Measurements from ENCODE around the gene DNM2.

The DNM2 gene

GRCh38 chr19:10691178-10691881, 26.5 kb upstream of the DNM2 start:
- DNase-seq = no peak

DNA sequence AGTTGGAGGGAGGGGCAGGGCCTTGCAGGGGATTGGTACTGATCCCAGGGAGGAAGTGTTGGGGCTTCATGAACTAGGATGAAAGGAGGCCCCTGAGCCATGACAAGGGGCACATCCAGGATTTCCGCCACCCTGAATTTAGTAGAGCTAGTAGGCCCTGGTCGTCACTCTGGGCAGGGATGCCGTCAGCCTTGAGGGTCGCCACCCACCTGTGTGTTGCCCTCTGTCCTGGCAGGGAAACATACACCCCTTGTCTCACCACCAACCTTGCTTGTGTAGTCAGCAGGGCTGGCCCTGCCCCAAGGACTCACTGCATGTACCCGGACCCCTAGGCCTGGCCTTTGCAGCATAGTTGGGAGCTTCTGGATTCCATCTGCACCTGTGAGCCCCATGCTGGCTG, 26.0 kb upstream of the DNM2 start:
- no peak for DNase-seq

DNA sequence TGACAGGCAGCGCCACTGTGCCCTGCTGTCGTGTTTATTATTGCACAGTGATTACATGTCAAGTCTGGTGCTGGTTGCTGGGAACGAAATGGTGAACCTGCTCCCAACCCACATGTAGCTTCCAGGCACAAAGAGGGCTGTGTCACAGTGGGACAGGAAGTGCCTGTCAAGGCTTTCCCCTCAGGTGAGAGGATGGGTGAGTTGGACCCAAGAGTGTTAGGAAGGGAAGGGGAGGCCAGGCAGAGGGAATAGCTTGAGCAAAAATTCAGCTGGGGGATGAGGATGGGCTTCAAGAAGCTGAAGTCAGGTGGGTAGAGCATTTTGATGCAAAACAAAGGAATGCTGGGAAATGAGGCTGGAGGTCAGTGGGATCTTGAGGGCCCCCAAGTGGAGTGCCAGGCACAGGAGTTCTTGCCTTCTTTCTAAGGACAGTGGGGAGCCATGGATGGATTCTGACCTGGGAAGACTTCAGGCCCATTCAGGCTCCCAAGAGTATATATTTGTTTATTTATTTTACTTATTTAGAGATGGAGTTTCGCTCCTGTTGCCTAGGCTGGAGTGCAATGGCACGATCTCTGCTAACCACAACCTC, 25.1 kb upstream of the DNM2 start:
- no peak for DNase-seq

GRCh38 chr19:10694706-10695307, 23.1 kb upstream of the DNM2 start:
- DNase-seq = peak; percentile 22

DNA sequence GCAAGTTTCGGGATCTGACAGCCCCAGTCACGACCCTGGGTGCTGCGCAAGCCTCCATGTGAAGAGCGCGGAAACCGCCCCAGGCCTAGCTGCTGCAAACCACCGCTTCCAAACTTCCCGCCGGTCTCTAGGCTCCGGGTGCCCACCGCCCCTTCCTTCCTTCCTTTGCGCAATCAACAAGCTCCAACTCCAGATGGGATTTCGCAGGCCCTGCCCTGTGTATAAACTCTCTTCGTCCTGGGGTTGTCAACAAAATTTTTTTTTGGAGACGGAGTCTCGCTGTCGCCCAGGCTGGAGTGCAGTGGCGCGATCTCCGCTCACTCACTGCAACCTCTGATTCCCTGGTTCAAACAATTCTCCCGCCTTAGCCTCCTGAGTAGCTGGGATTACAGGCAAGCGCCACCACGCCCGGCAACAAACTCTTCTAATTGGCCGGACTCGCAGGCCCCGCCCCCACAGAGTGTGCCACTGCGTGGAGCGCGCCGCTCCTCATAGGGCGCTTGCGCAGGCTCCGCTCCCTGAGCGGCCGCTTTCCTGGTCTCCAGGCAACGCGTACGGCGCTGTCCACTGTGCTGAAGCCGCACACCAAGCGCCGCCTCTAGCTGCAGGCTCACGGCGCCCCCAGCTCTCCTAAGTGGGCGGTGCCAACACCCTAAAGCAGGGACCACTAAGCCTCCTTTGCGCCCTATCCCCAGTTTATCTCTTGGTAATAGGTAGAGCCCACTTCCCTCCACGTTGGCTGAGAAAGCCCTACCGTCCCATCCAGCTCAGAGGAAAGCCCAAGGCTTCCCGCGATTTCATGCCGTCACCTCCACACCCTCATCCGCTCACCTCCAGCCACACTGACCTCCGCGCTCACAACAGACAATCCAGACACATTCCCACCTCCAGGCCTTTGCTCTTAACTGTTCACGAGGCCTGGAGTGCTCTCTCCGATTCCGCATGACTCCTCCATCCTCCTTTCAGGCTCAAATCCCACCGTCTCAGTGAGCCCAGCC, 22.2 kb upstream of the DNM2 start:
- DNase-seq = peak; percentile 99

DNA sequence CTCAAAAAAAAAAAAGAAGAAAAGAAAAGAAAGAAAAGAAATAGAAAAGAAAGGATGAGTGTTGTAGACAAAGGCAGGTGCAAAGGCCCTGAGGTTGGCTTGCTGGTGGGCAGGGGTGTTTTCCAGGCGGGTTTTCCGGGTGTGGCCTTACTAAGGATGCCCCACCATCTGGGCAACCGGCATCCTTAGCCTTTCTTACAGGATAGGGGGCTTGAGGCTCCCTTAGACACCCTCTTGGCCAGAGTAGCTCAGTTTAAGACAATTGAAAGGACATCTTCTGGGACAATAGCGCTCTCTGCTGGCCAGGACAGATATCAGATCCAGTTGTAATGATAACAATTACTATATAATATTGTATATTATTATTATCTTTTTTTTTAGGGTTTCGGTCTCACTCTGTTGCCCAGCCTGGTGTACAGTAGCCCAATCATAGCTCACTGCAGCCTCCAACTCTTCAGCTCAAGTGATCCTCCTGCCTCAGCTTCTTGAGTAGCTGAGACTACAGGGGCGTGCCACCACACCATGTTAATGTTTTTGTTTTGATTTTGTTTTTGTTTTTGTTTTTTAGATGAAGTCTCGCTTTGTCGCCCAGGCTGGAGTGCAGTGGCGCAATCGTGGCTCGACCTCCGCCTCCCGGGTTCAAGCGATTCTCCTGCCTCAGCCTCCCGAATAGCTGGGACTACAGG, 18.1 kb upstream of the DNM2 start:
- DNase-seq = peak; percentile 89

DNA sequence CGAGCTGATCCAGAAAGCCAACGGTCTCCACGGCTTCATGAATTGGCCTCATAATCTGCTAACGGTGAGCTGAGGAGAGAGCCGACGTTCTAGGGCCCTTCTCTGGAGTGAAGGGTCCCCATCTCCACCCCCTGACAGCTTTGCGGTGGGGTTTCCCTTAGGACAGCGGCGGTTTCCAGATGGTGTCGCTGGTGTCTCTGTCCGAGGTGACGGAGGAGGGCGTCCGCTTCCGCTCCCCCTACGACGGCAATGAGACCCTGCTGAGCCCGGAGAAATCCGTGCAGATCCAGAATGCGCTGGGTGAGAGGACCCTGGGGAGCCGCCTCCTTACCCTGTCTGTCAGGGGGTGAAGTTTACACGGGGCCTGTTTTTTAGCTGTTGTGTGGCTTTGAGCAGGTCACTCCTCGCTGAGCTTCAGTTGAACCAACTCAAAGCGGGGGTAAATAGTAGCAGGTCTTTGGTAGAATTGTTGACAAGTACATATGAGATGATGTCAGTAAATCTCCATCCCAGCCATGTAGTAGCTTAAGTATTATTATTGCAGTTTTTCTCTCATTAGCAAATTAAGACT, 15.8 kb upstream of the DNM2 start:
- DNase-seq = peak; percentile 68

DNA sequence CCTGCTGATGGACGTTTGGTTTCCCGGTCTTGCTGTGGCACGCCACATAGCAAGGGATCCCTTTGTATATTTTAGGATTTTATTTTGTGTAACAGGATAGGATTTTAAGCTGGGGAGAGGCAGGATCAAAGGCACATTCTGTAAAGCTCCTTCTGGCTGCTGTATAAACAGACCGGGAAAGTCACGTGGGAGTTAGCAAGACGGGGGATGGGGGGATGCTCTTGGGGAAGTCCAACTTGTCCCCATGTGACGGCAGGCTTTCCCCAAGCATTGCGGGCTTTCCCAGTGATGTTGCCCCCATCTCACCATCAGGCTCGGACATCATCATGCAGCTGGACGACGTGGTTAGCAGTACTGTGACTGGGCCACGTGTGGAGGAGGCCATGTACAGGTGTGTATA, 10.9 kb upstream of the DNM2 start:
- no peak for DNase-seq

DNA sequence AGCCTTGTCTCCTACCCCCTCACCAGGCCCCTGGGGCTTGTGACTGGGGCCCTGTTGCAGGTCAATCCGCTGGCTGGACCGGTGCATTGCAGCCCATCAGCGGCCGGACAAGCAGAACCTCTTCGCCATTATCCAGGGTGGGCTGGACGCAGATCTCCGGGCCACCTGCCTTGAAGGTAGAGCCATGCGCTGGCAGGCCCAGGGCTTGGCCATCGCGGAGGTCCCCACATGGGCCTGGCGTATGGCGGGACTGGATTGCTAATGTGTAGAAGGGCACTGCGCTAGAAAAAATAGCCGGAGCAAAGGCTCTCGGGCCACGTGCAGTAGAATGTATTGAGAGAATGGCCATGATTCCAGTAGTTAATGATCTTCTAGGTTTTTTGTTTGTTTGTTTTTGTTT, 10.4 kb upstream of the DNM2 start:
- DNase-seq = no peak

GRCh38 chr19:10708291-10708690, 9.6 kb upstream of the DNM2 start:
- DNase-seq = no peak

- no peak for DNase-seq
Measured at GRCh38 chr19:10712045-10712444, 5.8 kb upstream of the DNM2 start.

DNA sequence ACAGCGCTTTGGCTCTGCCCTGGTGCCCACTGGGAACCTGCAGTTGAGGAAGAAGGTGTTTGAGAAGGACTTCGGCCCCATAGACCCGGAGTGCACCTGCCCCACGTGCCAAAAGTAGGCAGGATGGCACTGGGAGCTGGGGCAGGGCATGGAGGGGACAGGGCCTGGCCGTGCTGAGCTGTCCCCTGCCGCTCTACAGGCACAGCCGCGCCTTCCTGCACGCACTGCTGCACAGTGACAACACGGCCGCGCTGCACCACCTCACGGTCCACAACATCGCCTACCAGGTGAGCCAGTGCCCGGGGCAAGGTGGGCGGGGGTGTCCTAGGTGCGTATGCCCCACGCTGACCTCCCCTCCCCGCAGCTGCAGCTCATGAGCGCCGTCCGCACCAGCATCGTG, 5.1 kb upstream of the DNM2 start:
- DNase-seq = no peak

- no peak for DNase-seq
Measured at GRCh38 chr19:10713317-10713716, 4.6 kb upstream of the DNM2 start.

GRCh38 chr19:10717054-10717355, 874 bp upstream of the DNM2 start:
- DNase-seq = no peak

GRCh38 chr19:10718205-10719196, 622 bp downstream of the DNM2 start:
- peak; percentile 60 for DNase-seq

DNA sequence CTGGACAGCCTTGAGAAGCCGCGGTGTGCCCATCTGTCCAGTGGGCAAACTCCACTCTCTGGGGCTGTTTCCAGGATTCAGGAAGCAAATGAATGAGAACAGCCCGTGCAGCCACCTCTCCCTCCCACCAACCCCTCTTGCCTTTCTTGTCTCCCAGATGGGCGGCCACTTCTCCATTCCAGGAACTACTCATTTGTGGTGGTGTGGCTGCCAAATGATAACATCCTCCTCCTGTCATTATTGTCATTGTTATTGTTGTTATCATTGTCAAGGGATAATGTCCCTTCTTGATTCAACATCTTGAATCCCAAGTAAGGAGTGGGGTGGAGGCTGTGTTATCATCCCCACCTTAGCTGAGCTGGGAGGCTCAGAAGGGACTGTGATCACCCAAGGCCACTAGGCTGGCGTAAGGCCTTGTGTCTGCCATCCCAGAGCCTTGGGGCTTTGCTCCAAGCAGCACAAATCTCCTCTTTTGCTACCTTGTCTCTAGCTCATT, 1.6 kb downstream of the DNM2 start:
- peak; percentile 92 for DNase-seq

DNA sequence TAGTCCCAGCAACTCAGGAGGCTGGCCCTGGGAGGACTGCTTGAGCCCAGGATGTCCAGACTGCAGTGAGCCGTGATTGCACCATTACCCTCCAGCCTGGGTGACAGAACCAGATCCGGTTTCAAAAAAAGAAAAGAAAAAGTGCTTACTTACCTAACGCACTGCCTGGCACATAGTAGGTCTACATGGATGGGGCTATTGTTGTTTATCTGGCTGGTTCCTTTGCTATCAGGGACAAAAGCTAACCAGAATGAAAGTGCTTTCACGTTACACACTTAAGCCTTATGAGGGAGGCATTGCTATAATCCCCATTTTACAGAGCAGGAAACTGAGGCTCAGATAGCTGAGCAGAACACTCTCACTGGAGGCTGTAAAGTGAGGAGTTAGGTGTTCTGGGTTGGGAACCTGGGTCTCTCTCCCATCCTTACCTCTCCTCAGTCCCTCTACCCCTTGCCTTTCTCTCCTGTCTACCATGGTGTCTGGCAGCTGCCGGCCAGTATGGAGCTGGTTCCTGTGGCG, 2.8 kb downstream of the DNM2 start:
- DNase-seq = no peak

- no peak for DNase-seq
Measured at GRCh38 chr19:10723591-10723990, 5.7 kb downstream of the DNM2 start.

DNA sequence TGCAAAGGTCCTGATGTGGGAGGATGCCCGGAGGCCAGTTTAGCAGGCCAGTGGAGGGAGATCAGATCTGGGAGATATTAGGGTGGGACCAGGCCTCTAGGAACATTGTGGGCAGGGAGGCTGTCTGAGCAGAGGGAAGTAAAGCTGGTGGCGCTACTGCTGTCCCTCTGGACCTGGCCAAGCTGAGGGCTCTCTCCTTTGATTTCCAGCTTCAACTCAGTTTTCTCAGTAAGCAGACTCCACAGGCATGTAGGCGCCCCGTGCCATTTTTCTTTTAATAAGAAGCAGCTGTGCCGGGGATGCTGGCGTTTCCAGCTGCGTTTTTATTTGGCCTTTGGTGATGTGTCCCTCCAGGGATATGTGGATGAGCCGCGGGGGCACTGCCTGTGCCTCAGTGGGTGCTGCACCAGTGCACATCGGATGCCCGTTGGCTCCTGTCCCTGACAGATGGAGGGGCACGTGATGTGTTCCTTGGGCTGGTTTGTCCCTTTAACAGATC, 6.7 kb downstream of the DNM2 start:
- DNase-seq = no peak

- DNase-seq = no peak
Measured at GRCh38 chr19:10725415-10725814, 7.5 kb downstream of the DNM2 start.

DNA sequence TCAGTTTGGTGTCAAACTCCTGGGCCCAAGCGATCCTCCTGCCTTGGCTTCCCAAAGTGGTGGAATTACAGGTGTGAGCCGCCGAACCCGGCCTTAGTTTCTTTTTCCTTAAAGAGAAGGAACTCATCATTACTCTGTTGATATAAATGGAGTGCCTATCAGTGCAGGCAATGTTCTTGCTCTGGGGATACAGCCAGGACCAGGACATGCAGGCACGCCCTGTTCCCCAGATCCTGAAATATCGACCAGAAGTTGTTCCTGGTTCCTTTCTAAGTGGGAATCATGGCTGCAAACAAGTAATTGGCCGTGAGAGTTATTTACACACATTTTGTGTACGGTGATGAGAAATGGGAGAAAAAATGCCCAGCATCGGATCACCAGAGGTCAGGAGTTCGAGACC, 8.4 kb downstream of the DNM2 start:
- no peak for DNase-seq

All from hematopoietic multipotent progenitor cell treated with erythropoietin and hydrocortisone succinate and interleukin-3 and kit ligand, for 6 days (in vitro differentiated cells).